GM18907 (cell line): ENCODE results near the gene PLLP.

ENCODE experiments used
- ATAC-seq: cut with Tn5 transposase; IDR thresholded peaks from one replicate; pipeline ENCODE4 v1.9.1; 2021; ENCODE audit warnings: mild to moderate bottlenecking, moderate library complexity; ENCODE audit not compliant: unreplicated experiment

PLLP gene, protein sequence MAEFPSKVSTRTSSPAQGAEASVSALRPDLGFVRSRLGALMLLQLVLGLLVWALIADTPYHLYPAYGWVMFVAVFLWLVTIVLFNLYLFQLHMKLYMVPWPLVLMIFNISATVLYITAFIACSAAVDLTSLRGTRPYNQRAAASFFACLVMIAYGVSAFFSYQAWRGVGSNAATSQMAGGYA

DNA sequence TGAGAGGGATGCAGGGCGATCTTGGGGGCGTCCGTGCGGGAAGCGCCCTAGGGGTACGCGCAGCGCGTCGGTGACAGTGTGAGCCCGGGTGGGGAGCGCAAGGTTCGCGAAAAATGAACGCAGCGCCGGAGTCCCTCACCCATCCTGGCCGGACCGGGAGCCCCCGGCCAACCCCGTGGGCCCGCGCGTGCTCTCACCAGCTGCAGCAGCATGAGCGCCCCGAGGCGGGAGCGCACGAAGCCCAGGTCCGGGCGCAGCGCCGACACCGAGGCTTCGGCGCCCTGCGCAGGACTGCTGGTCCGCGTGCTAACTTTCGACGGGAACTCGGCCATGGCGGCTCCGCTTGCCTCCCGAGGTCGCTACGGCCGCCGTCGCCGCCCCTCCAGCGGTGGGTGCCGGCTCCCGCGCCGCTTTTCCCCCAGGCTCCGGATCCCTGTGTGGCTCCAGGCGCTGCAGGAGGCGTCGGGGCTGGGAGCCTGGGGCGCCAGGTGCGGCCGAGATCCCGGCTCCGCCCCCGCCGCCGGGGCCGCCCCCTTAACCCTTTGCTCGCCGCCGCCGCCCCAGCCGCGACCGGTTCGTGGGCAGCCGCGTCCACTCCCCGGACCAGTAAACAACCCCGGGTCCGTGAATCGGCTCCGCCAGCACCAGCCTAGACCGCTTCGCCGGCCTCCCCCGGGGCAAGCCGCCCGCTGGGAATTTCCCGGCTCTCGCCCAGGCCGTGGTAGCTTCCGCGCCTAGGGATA is at the start of gene PLLP:
PLLP (minus strand) TSS at position 464 of the 743 bp plus-strand sequence; CDS start at position 332, 132 bp downstream.
- no peak for ATAC-seq

DNA sequence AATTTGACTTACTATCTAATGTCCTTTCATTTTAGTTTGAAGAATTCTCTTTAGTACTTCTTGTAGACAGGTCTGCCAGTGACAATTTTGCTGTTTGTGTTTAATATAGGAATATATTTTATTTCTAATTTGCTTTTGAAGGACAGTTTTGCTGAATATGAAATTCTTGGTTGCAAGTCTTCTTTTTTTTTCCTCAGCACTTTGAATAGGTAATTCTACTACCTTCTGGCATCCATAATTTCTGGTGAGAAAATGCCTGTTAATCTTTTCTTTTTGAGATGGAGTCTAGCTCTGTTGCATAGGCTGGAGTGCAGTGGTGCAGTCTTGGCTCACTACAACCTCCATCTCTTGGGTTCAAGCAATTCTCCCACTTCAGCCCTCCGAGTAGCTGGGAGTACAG is 48.9 kb upstream of the PLLP start:
- ATAC-seq, result no peak

DNA sequence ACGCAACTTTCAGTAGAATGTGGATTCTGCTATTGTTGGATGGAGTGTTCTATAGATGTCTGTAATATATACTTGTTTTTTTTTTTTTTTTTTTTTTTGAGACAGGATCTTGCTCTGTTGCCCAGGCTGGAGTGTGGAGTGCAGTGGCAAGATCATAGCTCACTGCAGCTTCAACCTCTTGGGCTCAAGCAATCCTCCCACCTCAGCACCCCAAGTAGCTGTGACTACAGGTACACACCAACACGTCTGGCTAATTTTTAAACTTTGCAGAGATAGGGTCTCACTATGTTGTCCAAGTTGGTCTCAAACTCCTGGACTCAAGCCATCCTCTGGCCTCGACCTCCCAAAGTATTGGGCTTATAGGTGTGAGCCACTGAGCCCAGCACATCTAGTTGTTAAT is 46.9 kb upstream of the PLLP start:
- ATAC-seq, result no peak

DNA sequence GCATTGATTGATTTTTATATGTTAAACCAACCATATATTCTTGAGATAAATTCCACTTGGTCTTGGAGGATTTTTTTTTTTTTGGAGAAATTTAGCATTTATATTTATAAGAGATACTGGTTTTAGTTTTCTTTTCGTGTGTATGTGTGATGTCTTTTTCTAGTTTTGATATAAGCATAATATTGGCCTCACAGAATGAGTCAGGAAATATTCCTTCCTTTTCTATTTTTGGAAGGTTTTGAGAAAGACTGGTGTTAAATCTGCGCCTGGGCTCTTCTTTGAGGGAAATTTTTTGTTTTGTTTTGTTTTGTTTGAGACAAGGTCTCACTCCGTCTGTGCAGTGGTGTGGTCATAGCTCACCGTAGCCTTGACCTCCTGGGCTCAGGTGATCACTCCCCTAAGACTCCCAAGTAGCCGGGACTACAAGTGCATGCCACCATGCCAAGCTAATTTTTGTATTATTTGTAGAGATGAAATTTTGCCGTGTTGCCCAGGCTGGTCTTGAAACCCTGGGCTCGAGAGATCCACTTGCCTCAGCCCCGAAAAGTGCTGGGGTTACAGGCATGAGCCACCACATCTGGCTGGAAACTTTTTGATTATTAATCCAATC is 45.4 kb upstream of the PLLP start:
- ATAC-seq, result no peak

DNA sequence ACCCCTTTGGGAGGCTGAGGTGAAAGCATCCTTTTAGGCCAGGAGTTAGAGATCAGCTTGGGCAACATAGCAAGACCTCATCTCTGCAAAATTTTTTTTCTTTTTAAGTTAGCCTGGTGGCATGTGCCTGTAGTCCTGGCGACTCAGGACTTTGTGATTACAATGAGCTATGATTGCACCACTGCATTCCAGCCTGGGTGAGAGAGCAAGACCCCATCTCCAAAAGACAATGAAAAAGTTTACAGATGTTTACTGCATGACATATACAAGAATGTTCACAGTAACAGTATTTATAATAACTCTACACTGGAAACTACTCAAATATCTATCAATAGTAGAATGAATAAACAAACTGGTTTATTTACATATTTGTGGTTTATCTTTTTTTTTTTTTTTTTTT is 41.0 kb upstream of the PLLP start:
- ATAC-seq, result no peak

DNA sequence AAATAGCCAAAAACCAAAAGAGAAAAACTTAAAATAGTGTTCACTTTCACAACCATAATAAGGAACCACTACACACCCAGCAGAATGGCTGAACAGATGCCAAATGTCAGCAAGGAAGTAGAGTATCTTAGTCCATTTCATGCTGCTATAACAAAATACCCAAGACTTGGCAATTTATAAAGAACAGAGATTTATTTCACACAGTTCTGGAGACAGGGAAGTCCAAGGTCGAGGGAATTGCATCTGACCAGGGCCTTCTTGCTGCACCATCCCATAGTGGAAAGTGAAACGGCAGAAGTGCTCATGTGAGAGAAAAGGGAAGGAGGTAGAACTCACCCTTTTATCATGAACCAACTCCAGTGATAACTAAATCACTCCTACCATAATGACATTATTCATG is 40.3 kb upstream of the PLLP start:
- ATAC-seq, result no peak

DNA sequence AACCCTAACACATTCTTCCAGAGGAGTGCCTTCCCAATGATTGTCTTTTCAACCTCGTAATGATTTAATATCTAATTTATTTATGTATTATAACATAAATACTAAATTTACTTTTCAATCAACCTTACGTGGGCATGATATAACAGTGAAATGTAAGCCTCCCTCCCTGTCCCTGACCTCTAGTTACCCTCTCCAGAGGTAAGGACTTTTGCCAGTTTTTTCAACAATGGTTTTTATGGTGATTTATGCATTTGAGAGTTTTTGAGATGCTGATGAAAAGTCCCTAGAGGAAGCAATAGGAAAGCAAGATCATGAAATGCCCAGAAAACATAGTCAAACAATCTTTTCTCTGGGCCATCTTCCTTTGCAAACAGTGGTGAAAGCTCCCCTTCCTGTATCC is 35.2 kb upstream of the PLLP start:
- no peak for ATAC-seq

DNA sequence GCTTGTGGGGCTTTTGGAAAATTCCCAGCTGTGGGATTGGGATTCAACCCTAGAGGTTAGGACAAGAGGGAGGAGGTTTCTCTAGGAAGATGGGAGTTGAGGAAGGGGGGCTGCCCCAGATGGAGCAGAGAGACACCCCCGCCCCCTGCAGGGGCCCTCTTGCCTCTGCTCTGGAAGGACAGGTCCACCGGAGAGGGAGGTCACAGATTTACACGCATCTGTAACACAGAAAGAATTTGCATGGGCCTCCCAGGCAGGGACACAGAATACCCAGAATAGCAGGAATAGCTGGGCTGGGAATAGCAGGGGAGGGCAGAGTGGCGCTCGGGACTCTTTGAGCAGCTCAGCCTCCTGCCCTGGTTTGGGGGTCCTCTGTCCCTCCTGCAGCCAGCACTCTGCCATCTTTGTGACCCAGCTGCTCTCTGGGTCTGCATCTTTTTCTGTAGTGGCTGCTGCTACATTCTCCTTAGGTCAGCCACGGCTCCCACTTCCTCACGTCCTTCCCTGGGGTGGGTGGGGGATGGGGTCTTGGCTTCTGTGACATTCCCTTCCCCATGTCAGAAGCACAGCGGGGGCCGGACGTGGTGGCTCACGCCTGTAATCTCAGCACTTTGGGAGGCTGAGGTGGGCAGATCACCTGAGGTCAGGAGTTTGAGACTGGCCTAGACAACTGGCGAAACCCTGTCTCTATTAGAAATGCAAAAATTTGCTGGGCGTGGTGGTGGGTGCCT is 33.9 kb upstream of the PLLP start:
- no peak for ATAC-seq

DNA sequence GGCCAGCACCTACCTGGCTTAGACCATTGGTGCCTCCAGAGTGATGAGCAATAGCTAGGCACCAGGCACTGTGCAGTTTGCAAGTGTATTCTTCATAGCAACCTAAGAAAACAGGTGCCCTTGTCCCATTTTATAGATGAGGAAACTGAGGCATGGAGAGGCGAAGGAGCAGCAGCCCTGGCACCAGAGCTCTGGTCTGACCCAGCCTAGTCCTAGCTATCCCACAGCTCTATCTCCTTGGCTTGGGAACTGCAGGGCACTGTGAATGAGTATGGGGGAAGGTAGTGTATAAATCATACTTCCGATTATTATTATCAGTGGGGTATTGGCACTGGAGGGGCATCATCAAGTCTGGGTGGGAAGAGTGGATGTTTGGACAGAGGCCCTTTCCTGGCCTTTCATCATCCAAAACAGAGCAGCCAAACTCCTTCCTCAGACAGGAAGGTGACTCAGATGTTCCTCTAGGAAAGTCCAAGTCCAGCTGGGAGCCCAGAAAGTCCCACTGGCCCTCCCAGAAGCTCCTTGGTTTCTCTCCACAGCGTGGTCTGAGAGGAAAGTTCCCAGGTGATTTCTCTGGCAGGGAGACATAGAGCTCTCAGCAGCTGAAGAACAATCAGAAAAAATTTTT is 32.0 kb upstream of the PLLP start:
- no peak for ATAC-seq

DNA sequence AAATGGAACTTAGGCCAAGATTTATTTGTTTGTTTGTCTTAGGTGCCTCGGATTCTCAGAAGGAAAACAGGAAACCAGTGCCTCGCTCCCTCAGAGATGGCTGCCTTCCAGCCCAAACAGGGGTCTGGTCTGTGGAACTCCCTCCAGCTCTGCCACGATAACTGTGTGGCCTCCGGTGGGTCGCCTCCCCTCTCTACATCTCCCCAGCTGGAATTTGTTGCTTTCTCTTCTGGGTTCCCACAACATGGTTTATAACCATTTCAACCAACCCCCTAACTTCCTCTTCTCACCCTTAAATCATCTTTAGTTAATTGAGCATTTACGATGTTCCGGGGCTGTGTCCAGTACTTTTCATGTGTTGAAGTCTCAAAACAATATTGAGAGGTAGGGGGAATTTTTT is 30.9 kb upstream of the PLLP start:
- no peak for ATAC-seq

DNA sequence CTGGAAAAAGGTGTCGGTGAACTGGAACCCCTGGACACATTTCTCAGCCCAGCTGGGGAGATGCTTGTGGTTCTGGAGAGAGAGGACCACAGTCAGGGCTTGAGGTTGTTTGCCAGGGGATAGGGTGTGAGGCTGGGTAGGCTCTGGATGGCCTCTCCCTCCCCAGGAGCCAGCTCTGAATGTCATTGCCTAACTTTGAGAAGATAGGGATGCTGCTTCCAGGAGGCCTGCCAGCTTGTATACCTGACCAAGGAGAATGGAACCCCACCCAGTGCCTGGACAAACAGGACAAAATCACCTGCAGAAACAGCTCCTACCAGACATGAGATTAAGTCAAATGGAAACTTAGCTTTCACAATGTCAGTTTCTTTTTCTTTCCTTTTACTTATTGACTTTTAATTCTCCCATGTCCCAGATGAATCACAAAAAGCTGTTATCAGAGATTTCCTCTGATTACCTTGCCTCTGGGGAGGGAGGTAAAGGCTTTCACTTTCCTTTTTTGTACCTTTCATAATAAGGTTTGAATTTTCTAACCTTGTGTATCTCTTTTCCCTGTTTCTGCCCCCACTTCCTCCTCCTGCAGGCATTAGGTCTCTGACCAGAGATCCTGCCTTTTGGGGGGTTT is 29.8 kb upstream of the PLLP start:
- no peak for ATAC-seq

DNA sequence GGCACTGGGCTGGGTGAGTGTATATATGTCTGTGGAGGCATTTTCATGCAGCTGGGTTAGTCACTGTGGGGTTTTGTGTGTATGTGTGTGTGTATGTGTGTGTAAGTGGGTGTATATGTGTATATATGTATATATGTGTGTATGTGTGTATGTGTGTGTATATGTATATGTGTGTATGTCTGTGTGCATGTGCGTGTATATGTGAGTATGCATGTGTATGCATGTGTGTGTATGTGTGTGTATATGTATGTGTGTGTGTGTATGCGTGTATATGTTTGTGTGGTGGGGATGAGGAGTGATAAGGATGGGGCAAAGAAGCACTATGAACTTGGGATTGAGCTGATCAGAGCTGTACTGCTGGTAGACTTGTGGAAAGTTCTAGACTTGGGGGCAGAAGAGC is 29.0 kb upstream of the PLLP start:
- ATAC-seq, result no peak

DNA sequence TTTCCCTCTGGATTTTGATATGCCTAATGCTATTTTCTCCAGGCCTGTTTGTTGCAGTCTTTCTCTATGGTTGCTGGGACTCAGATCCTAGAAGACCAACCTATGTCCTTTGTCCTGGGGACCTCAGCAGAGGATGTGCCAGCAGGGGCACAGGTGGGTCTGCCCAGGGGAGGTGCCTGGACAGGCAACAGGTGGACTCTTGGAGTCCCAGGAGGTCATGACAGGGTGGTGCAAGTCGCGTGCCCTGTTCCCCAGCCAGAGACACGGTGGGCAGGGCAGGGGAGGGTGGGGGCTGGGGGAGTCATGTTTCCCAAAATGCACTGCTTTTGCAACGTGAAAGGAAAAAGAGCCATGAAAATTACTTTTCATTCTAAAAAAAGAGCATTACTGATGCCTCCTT is 26.3 kb upstream of the PLLP start:
- ATAC-seq, result no peak

DNA sequence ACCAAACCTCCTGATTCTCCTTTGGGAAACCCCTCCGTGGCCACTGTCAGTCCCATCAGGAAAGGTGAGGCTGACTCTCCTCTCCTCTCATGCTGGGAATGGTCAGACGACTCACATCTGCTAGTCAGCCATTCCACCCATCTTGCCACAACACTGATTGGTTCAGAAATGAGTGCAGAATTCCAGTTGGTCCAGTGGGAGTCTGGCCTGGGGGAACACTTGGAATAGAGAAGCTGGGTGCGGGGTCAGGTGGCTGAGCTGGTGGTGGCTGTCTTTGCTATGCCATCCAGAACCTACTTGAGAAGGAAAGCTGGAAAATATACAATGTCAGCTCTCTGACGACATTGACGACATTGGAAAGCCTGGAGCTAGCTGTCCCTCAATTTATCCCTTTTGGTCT is 23.6 kb upstream of the PLLP start:
- no peak for ATAC-seq

DNA sequence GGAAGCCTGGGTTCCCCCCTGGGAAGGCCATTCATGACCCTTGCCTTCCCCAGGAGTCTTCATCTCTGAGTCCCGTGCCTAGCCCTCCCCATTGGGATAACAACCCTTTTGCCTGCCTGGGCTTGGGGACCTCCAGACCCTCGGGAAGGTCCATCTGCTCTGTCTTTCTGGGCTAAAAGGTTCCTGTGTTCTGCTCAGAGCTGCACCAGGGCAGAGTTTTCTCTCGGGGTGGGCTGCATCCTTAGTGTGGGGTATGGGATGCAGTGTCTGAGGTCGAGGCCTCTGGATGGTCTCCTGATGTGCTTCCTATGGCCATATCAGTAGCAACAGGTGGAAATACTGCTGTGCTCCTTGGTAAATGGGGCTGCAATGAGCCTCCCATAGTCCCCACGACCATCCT is 22.9 kb upstream of the PLLP start:
- ATAC-seq, result no peak

DNA sequence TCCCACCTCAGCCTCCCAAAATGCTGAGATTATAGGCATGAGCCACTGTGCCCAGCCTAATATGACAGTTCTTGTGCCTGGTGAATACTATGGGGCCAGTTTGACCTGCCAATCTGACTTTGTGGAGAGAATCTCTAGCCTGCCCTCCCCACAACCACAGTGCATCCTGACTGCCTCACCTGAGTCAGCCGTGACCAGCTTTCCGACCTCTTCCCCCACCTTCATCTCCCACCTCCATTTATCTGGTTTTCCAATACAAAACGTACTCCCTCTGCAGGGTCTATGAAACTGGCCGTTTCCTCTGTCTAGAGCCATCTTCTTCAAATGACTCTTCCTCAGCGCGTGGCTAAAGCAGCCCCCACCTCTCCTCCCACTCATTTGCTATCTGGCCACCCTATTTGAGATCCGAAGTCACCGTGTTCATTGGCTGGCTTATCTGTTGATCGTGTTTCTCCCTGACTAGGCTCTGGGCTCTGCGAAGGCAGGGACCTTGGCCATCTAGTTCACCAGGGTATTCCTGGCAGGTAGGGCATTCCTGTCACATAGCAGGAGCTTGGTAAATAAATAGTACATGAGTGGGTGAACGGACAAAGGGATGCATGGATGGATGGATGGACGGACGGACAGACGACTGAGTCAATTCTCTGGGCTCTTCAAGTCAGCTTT is 22.3 kb upstream of the PLLP start:
- no peak for ATAC-seq

DNA sequence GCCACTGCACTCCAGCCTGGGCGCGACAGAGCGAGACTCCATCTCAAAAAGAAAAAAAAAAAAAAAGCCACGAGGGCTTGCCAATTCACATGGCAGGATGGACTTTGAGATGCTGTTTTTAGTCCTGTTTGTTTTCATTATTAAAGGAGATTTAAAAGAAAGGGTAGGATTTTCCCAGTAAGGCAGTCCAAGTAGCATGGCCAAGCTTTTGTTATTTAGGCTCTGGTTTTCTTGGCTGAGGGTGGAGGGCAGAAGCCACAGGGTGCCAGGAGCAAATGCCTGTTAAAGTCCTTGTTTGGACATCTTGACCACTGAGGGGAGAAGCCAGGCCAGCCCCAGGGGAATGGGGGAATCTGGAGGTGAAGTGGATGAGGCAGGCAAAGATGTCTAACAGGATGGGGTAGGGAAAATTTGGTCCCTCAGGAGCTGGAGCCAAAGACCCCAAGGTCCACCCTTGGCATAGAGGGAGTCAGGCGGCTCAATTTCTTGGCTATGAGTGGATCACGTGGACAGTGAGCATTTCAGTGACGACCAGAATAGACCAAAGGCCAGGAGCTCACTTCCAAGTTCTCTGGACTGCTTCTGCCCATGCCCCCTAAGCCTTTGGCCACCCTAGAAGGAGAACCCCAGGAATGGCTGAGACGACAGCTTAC is 20.8 kb upstream of the PLLP start:
- ATAC-seq, result no peak

DNA sequence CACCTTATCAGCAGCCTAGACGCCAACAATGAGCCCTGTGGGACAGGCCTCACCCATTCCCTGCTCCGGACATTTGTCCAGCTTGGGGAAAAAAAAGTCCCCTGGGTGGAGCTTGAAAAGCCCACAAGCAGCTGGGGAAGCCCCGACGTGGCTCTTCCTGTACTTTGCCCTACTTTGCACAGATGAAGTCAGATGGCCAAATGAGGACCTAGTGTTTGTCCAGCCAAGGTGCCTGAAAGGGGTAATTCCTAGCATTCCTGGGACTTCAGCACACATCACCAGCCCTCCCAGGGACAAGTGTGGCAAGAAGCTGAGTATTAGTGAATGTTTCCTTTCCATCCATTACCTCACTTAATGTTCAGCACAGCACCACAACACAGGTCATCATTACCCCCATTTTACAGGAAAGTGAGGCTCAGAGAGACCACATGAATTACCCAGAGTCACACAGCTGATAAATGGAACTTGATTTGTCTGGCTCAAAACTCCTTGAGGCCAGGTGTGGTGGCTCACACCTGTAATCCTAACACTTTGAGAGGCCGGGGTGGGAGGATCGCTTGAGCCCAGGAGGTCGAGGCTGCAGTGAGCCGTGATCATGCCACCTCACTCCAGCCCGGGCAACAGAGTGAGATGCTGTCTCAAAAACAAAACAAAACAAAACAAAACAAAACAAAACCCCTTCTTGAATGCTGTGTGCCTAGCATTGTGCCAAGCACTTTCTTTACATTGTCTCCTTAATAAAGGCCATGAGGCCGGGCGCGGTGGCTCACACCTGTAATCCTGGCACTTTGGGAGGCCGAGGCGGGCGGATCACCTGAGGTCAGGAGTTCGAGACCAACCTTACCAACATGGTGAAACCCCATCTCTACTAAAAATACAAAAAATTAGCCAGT is 19.9 kb upstream of the PLLP start:
- ATAC-seq, result no peak

DNA sequence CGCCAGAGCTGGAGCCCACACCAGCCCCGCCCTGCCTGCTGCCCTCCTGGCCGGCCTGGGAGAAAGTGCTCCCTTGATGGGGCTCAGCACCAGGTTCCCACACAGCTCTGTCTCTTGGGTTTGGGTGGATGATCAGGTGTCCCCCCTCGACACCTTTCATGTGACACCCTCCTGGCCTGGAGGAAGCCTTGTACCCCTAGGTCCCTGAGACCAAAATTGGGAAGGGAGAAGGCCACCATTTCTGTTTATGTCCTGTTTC is 19.4 kb upstream of the PLLP start:
- no peak for ATAC-seq
